ENCODE data around the gene SLC39A8. TPM values are rescaled to one million over a fixed set of nuclear protein-coding genes. Genes with fewer than 3 reads are reported as not detected.
"Not testable (repeated sequence)": the region's sequence is repeated elsewhere in the genome, so short reads cannot be mapped to it uniquely, and the experiment has no call there.

Gene SLC39A8
- polyA plus RNA-seq, 1 of the 3 experiments (the other 2 are of a cell fraction) = 1.5 TPM

DNA sequence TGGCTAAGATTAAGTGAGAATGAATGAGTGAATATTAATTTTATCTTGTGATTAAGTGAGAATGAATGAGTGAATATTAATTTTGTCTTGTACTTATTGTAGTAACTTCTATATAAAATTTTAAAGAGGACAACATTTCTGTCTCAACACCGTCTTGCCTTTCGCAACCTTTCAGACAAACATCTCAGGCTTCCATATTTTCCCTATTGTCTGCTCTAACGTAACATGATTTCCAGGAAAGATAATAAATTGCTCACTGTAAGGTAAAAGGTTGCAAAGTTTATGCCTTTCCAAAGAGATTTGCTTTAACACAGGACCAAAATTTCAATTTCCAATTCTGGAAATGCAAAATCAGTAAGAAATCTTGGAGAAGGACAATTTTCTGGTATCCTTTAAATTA is 41.7 kb upstream of the SLC39A8 start:
- Histone ChIP-seq H3K4me1 (ENCODE audit: control insufficient read depth in 1 of 2, insufficient read depth in 2 of 2, low read depth in 1 of 2, low read length in 1 of 2) (no peaks in the 10 kb centered on the region), H3K9me3 (no peaks in the 10 kb centered on the region), H3K79me2 (ENCODE audit: insufficient read depth) (no peaks in the 10 kb centered on the region), H3K9ac (no peak overlapping the region), H2AFZ (ENCODE audit: low read depth) (no peak overlapping the region), H3K9me2 (no peaks in the 10 kb centered on the region), H3K4me2 (no peak overlapping the region), H3K4me3 (ENCODE audit: low read depth in 2 of 2, low read length in 1 of 2) (no peak overlapping the region), H3K27me3 (ENCODE audit: insufficient read depth) (no peaks in the 10 kb centered on the region; the same call in 1 of the 2 replicates), H4K20me1 (ENCODE audit: insufficient read depth) (no peaks in the 10 kb centered on the region), H3F3A (replicated peaks; ENCODE audit: insufficient read depth) (no peaks in the 10 kb centered on the region), H3K27ac (ENCODE audit: low read depth in 2 of 2, low read length in 1 of 2) (no peak overlapping the region), H3K36me3 (replicated peaks in 1 of 2; ENCODE audit: control insufficient read depth in 1 of 2, insufficient read depth in 2 of 2, low read length in 1 of 2) (no peaks in the 10 kb centered on the region)
- WGBS (ENCODE audit: low lambda C conversion rate) = 77% methylated on average over 3 of the region's 3 CpGs
- CTCF ChIA-PET = no interaction called here
- no peak for DNase-seq
- POLR2A ChIA-PET = no interaction called here
- TF ChIP-seq FOXM1 (IDR thresholded peaks at IDR 0.05; ENCODE audit: low read depth) (no peak), MXI1 (IDR thresholded peaks at IDR 0.05; ENCODE audit: low read depth, low read length) (no peak), RFX5 (IDR thresholded peaks at IDR 0.05; ENCODE audit: low read length) (no peak), FOSL2 (IDR thresholded peaks at IDR 0.05; ENCODE audit: borderline replicate concordance, low read depth) (no peak), RCOR1 (IDR thresholded peaks at IDR 0.05; ENCODE audit: low read length) (no peak), RXRA (IDR thresholded peaks at IDR 0.05; ENCODE audit: borderline replicate concordance, low read depth) (no peak)
- TF ChIP-seq, protein P1, sequence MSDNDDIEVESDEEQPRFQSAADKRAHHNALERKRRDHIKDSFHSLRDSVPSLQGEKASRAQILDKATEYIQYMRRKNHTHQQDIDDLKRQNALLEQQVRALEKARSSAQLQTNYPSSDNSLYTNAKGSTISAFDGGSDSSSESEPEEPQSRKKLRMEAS (IDR thresholded peaks at IDR 0.05; ENCODE audit: low read depth) = no peak
- TF ChIP-seq, protein P2, sequence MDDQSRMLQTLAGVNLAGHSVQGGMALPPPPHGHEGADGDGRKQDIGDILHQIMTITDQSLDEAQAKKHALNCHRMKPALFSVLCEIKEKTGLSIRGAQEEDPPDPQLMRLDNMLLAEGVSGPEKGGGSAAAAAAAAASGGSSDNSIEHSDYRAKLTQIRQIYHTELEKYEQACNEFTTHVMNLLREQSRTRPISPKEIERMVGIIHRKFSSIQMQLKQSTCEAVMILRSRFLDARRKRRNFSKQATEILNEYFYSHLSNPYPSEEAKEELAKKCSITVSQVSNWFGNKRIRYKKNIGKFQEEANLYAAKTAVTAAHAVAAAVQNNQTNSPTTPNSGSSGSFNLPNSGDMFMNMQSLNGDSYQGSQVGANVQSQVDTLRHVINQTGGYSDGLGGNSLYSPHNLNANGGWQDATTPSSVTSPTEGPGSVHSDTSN (IDR thresholded peaks at IDR 0.05) = no peak

DNA sequence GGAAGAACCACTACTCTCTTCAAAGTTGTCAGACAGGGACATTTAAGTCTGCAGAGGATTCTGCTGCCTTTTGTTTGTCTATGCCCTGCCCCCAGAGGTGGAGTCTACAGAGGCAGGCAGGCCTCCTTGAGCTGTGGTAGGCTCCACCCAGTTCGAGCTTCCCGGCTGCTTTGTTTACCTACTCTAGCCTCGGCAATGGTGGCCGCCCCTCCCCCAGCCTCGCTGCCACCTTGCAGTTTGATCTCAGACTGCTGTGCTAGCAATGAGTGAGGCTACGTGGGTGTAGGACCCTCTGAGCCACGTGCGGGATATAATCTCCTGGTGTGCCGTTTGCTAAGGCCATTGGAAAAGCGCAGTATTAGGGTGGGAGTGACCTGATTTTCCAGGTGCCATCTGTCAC is 35.0 kb upstream of the SLC39A8 start:
- H3K4me3 ChIP-seq (ENCODE audit: low read depth in 2 of 2, low read length in 1 of 2); H3K79me2 ChIP-seq (ENCODE audit: insufficient read depth); H3K4me1 ChIP-seq (ENCODE audit: control insufficient read depth in 1 of 2, insufficient read depth in 2 of 2, low read depth in 1 of 2, low read length in 1 of 2); DNase-seq; H4K20me1 ChIP-seq (ENCODE audit: insufficient read depth); H3K27me3 ChIP-seq (ENCODE audit: insufficient read depth); H3K36me3 ChIP-seq (replicated peaks in 1 of 2; ENCODE audit: control insufficient read depth in 1 of 2, insufficient read depth in 2 of 2, low read length in 1 of 2); H3K9ac ChIP-seq; POLR2A ChIA-PET; H3F3A ChIP-seq (replicated peaks; ENCODE audit: insufficient read depth); H3K4me2 ChIP-seq; H3K9me3 ChIP-seq; H3K27ac ChIP-seq (ENCODE audit: low read depth in 2 of 2, low read length in 1 of 2); H2AFZ ChIP-seq (ENCODE audit: low read depth); H3K9me2 ChIP-seq: not testable (repeated sequence)
- CTCF ChIA-PET = interaction anchor here (1.0 kb wide), 1 partner anchor 17 kb away, joined by 3 read pairs; no protein-coding TSS in a partner anchor
- 38% methylated on average over 6 of the region's 10 CpGs for WGBS (ENCODE audit: low lambda C conversion rate)

DNA sequence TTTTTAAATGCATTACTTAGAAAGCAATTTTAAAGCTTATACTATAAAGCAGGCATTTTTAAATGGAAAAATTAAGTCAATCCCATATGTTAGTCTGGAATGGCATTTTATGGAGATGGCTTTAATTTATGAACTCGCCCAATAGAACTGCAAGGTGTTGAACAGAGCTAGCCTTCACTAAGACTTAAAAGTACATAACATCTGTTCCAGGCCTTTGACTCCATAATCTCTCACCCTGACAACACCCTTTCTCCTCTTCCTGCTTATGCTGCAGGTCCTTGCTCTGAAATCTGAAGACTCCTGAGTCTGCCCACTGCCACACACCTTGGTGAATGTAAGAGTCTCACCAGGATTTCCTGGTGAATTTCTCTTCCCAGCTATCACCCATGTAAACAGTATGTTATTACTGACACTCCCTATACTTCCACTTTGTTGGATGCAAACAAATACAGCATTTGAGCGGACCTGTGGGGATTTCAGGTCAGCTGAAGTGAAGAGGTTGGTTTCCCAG is 17.7 kb upstream of the SLC39A8 start:
- CTCF ChIA-PET = no interaction called here
- WGBS (ENCODE audit: low lambda C conversion rate) = 63% methylated on average over 2 of the region's 2 CpGs

More for the DNA sequence above, 17.7 kb upstream of the SLC39A8 start:
- Histone ChIP-seq H3K9me3 (no peaks in the 10 kb centered on the region; the same call in 1 of the 2 replicates), H3K4me3 (ENCODE audit: low read depth in 2 of 2, low read length in 1 of 2) (no peak overlapping the region), H3F3A (replicated peaks; ENCODE audit: insufficient read depth) (no peaks in the 10 kb centered on the region), H3K4me1 (ENCODE audit: control insufficient read depth in 1 of 2, insufficient read depth in 2 of 2, low read depth in 1 of 2, low read length in 1 of 2) (no peaks in the 10 kb centered on the region), H3K9ac (no peak overlapping the region), H3K9me2 (no peaks in the 10 kb centered on the region), H3K36me3 (replicated peaks in 1 of 2; ENCODE audit: control insufficient read depth in 1 of 2, insufficient read depth in 2 of 2, low read length in 1 of 2) (no peaks in the 10 kb centered on the region), H3K4me2 (no peak overlapping the region), H3K79me2 (ENCODE audit: insufficient read depth) (no peaks in the 10 kb centered on the region), H2AFZ (ENCODE audit: low read depth) (no peak overlapping the region), H4K20me1 (ENCODE audit: insufficient read depth) (no peaks in the 10 kb centered on the region), H3K27ac (ENCODE audit: low read depth in 2 of 2, low read length in 1 of 2) (no peak overlapping the region), H3K27me3 (ENCODE audit: insufficient read depth) (no peaks in the 10 kb centered on the region)
- DNase-seq = no peak
- no peak for TF ChIP-seq ELF1 (IDR thresholded peaks at IDR 0.05)
- TF ChIP-seq MXI1 (IDR thresholded peaks at IDR 0.05; ENCODE audit: low read depth, low read length) = no peak
- no peak for TF ChIP-seq RXRA (IDR thresholded peaks at IDR 0.05; ENCODE audit: borderline replicate concordance, low read depth)
- no peak for TF ChIP-seq EP300 (IDR thresholded peaks at IDR 0.05; ENCODE audit: borderline replicate concordance in 1 of 2, low read depth in 1 of 2, low read length in 1 of 2)
- TF ChIP-seq CHD2 (IDR thresholded peaks at IDR 0.05; ENCODE audit: low read length, partially characterized antibody) = no peak
- TF ChIP-seq RFX5 (IDR thresholded peaks at IDR 0.05; ENCODE audit: low read length) = no peak
- TF ChIP-seq NFIC (IDR thresholded peaks at IDR 0.05; ENCODE audit: borderline replicate concordance) = no peak
- TF ChIP-seq RAD21 (IDR thresholded peaks at IDR 0.05; ENCODE audit: low read length) = no peak
- TF ChIP-seq, protein P3, sequence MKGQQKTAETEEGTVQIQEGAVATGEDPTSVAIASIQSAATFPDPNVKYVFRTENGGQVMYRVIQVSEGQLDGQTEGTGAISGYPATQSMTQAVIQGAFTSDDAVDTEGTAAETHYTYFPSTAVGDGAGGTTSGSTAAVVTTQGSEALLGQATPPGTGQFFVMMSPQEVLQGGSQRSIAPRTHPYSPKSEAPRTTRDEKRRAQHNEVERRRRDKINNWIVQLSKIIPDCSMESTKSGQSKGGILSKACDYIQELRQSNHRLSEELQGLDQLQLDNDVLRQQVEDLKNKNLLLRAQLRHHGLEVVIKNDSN (IDR thresholded peaks at IDR 0.05; ENCODE audit: borderline replicate concordance, low read depth) = no peak
- TF ChIP-seq, protein P4, sequence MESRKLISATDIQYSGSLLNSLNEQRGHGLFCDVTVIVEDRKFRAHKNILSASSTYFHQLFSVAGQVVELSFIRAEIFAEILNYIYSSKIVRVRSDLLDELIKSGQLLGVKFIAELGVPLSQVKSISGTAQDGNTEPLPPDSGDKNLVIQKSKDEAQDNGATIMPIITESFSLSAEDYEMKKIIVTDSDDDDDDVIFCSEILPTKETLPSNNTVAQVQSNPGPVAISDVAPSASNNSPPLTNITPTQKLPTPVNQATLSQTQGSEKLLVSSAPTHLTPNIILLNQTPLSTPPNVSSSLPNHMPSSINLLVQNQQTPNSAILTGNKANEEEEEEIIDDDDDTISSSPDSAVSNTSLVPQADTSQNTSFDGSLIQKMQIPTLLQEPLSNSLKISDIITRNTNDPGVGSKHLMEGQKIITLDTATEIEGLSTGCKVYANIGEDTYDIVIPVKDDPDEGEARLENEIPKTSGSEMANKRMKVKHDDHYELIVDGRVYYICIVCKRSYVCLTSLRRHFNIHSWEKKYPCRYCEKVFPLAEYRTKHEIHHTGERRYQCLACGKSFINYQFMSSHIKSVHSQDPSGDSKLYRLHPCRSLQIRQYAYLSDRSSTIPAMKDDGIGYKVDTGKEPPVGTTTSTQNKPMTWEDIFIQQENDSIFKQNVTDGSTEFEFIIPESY (IDR thresholded peaks at IDR 0.05; ENCODE audit: borderline replicate concordance, low read depth) = no peak
- TF ChIP-seq FOSL2 (IDR thresholded peaks at IDR 0.05; ENCODE audit: borderline replicate concordance, low read depth) = no peak
- POLR2A ChIA-PET = no interaction called here
